Liver (tissue), 3 donors: ENCODE data around the gene SAMSN1.

Source experiments
- CTCF ChIP-seq: fragments of 150-350 bp; IDR thresholded peaks from 2 replicates; pipeline ENCODE4 v1.5.1; 2017; ENCODE audit warnings: improper control_type of control experiment, low read depth, low read length; ENCODE audit not compliant: missing input control
- GABPA ChIP-seq, 2 donors: IDR thresholded peaks in 1 of 2; conservative IDR thresholded peaks in 1 of 2; 2 replicates each; pipeline ENCODE4 v1.6.1; 2016; ENCODE audit warnings: antibody characterized with exemption in 2 of 2, mild to moderate bottlenecking in 1 of 2, moderate library complexity in 1 of 2
- NR2F2 ChIP-seq: IDR thresholded peaks from 2 replicates; pipeline ENCODE4 v1.6.1; 2016; ENCODE audit warnings: antibody characterized with exemption
- RAD21 ChIP-seq, 2 donors: IDR thresholded peaks; 2 replicates each; pipeline ENCODE4 v1.6.1; 2016; ENCODE audit warnings: antibody characterized with exemption in 2 of 2, mild to moderate bottlenecking in 2 of 2
- TAF1 ChIP-seq: conservative IDR thresholded peaks from 2 replicates; pipeline ENCODE4 v1.6.1; 2016; ENCODE audit warnings: antibody characterized with exemption, mild to moderate bottlenecking
- TF ChIP-seq, protein P1 (sequence below): IDR thresholded peaks from 2 replicates; pipeline ENCODE4 v1.6.1; 2016; ENCODE audit warnings: antibody characterized with exemption
- donor health status: healthy.
- donor health status: healthy.

GRCh38 chr21:14587266-14587665 is 41.2 kb upstream of the SAMSN1 start:
- TF ChIP-seq TAF1 (no peak), CTCF (no peak), NR2F2 (no peak), RAD21 (IDR thresholded peaks at IDR 0.05) (no peak), GABPA (IDR thresholded peaks at IDR 0.05 in 1 of 2, conservative IDR thresholded peaks at IDR 0.05 in 1 of 2) (no peak)
- TF ChIP-seq, protein P1, sequence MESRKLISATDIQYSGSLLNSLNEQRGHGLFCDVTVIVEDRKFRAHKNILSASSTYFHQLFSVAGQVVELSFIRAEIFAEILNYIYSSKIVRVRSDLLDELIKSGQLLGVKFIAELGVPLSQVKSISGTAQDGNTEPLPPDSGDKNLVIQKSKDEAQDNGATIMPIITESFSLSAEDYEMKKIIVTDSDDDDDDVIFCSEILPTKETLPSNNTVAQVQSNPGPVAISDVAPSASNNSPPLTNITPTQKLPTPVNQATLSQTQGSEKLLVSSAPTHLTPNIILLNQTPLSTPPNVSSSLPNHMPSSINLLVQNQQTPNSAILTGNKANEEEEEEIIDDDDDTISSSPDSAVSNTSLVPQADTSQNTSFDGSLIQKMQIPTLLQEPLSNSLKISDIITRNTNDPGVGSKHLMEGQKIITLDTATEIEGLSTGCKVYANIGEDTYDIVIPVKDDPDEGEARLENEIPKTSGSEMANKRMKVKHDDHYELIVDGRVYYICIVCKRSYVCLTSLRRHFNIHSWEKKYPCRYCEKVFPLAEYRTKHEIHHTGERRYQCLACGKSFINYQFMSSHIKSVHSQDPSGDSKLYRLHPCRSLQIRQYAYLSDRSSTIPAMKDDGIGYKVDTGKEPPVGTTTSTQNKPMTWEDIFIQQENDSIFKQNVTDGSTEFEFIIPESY = no peak
